Rectal smooth muscle tissue (tissue), 1 donor: ENCODE results near the gene BPIFB6.

Experiments
- H3K27ac ChIP-seq: one replicate; pipeline ENCODE4 v1.7.0; 2013; ENCODE audit warnings: low read depth, low read length, inconsistent platforms
- H3K27me3 ChIP-seq: one replicate; pipeline ENCODE4 v1.7.0; 2013; ENCODE audit warnings: low read length; ENCODE audit not compliant: control insufficient read depth, insufficient read depth
- H3K36me3 ChIP-seq: one replicate; pipeline ENCODE4 v1.7.0; 2013; ENCODE audit warnings: low read length; ENCODE audit not compliant: control insufficient read depth, insufficient read depth
- H3K4me1 ChIP-seq: one replicate; pipeline ENCODE4 v1.7.0; 2013; ENCODE audit warnings: low read length; ENCODE audit not compliant: control insufficient read depth, insufficient read depth
- H3K4me3 ChIP-seq: one replicate; pipeline ENCODE4 v1.7.0; 2013; ENCODE audit warnings: low read length
- H3K9ac ChIP-seq: one replicate; pipeline ENCODE4 v1.7.0; 2013; ENCODE audit warnings: low read length

BPIFB6 gene

DNA sequence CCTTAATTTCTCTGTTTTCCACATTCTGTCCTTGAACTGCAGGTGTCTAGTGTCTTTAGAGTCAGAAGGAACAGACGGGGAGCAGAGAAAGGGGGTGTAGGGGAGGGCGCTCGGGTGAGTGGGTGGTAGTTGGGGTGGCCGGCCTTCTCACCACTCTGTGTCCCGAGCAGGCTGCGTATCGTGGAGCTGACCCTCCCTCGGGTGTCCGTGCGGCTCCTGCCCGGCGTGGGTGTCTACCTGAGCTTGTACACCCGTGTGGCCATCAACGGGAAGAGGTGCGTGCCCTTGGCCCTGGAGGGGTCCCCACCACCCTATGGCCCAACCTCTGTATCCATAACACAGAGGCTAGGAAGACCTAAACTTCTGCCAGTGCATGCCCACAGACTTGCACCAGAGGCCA is 53.3 kb downstream of the BPIFB6 start:
- H3K4me3 ChIP-seq: no peak overlapping the region
- H3K27me3 ChIP-seq: peaks cover 3% of the 10 kb centered on the region
- H3K36me3 ChIP-seq: no peaks in the 10 kb centered on the region
- no peaks in the 10 kb centered on the region for H3K4me1 ChIP-seq
- no peak overlapping the region for H3K9ac ChIP-seq
- H3K27ac ChIP-seq: no peak overlapping the region

DNA sequence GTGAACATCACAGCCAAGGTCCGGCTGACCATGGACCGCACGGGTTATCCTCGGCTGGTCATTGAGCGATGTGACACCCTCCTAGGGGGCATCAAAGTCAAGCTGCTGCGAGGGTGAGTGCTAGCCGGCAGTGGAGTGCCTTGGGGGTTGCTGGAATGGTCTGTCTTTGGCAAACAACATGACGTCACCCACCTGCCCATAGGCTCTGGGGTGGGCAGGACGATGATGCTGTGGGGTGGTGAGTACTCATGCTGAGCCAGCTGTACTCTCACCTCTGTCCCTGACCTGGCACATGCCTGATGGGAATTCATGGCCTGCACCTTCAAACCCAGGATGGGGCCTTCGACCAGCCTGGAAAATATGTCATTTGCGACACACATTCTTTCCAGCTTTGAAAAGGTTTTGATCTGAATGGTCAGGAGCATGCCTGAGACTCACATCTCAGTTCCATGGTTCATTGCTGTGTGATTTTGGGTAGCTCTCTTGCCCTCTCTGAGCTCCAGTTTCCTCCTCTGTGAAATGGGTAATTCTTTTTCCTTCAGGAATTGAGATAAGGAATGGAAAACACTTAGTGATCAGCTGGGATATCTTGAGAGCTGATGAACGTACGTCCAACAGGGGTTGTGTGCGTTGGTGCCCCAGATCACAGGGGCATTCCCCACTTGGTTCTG is 54.7 kb downstream of the BPIFB6 start:
- Histone ChIP-seq H3K36me3 (no peaks in the 10 kb centered on the region), H3K27ac (no peak overlapping the region), H3K9ac (no peak overlapping the region), H3K27me3 (peaks cover 3% of the 10 kb centered on the region), H3K4me3 (no peak overlapping the region), H3K4me1 (no peaks in the 10 kb centered on the region)

DNA sequence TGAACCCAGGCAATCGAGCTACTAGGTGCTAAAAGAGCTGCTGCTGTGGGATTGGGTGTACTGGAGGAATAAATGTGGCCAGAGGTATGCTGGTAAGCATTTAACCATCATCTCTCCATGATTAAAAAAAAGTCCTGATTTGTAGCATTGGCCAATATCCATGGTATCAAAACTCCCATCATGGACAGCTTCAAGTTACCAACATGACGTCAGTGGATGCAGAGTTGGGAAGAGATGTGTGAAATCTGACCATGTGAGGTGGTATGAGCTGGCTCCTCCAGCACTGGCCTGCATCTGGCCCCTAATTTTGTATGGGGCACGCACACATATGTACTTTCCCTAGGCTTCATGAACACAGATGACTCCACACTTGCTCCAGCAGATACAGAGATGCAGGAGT is 59.7 kb downstream of the BPIFB6 start:
- Histone ChIP-seq H3K27ac (no peak overlapping the region), H3K4me3 (no peak overlapping the region), H3K9ac (no peak overlapping the region), H3K27me3 (no peaks in the 10 kb centered on the region), H3K36me3 (no peaks in the 10 kb centered on the region), H3K4me1 (no peaks in the 10 kb centered on the region)

DNA sequence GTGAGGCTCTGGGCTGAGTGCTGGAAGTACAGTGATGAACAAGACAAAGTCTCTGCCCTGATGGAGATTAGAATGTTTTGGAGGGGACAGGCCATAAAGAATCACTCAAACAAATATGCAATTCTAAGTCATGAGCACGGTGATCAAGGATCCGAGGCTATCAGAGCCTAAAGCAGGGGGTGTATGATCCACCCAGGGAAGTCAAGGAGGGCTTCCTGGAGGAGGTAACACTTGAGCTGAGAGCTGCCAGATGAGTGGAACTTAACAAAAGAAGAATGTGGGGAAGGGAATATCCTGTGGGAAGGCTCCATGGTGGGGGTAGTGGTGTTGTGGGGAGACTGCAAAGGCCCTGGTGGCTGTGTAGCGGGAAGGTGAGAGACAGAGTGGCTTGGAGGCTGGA is 60.2 kb downstream of the BPIFB6 start:
- H3K36me3 ChIP-seq: no peaks in the 10 kb centered on the region
- no peak overlapping the region for H3K4me3 ChIP-seq
- no peaks in the 10 kb centered on the region for H3K27me3 ChIP-seq
- H3K9ac ChIP-seq: no peak overlapping the region
- no peaks in the 10 kb centered on the region for H3K4me1 ChIP-seq
- H3K27ac ChIP-seq: no peak overlapping the region

DNA sequence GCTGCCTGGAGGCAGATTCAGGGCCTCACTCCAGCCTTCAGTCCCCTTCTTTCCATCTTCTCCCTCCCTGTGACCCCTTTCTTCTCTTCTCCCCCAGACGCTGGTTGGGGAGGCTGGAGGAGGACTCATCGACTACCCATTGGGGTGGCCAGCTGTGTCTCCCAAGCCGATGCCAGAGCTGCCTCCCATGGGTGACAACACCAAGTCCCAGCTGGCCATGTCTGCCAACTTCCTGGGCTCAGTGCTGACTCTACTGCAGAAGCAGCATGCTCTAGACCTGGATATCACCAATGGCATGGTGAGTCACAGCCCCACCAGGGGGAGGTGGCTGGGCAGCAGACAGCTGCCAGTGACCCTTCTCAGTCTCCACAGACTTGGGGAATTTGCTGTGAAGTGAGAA is 60.9 kb downstream of the BPIFB6 start:
- Histone ChIP-seq H3K9ac (no peak overlapping the region), H3K27ac (no peak overlapping the region)

DNA sequence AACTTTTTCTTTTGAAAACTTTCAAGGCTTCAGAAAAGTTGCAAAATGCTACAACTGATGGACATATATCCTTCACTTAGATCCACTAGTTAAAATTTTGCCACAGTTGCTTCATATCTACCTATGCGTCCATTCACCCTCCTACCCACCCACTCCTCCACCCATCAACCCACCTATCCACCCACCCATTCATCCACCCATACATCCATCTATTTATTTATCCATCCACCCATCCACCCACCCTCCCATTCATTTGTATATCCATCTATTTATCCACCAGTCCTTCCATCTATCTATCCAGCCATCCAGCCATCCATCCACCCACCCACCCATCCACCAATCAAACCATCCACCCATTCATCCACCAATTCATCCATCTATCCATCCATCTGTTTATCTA is 61.6 kb downstream of the BPIFB6 start:
- Histone ChIP-seq H3K9ac (no peak overlapping the region), H3K36me3 (no peaks in the 10 kb centered on the region), H3K27me3 (no peaks in the 10 kb centered on the region), H3K27ac (no peak overlapping the region), H3K4me3 (no peak overlapping the region), H3K4me1 (no peaks in the 10 kb centered on the region)

More for the DNA sequence above, 60.9 kb downstream of the BPIFB6 start:
- H3K4me3 ChIP-seq: no peak overlapping the region
- H3K36me3 ChIP-seq: no peaks in the 10 kb centered on the region
- H3K4me1 ChIP-seq: no peaks in the 10 kb centered on the region
- no peaks in the 10 kb centered on the region for H3K27me3 ChIP-seq

DNA sequence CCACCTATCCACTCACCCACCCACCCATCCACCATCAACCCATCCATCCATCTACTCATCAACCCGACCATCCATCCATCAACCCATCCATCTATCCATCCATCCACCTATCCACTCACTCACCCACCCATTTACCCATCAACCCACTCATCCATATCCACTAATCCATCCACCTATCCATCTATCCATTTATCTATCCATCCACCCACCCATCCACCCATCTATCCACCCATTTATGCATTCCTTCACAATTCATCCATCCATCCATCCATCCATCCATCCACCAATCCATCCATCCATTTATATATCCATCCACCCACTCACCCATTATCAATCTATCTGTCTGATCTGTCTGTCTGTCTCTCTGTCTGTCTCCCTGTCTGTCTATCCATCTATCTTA is 62.1 kb downstream of the BPIFB6 start:
- Histone ChIP-seq H3K9ac (no peak overlapping the region), H3K36me3 (no peaks in the 10 kb centered on the region), H3K4me3 (no peak overlapping the region), H3K27ac (no peak overlapping the region), H3K27me3 (no peaks in the 10 kb centered on the region), H3K4me1 (no peaks in the 10 kb centered on the region)
